Endodermal cell (in vitro differentiated cells): Measurements from ENCODE around the gene DOK6. TPM values are rescaled to one million over a fixed set of nuclear protein-coding genes. Genes with fewer than 3 reads are reported as not detected.
"Not testable (repeated sequence)": the region's sequence is repeated elsewhere in the genome, so short reads cannot be mapped to it uniquely, and the experiment has no call there.

Experiments
- DNase-seq: peaks from one replicate; pipeline ENCODE4 v3.0.0-alpha.2; 2017
- H3K27ac ChIP-seq: 2 replicates; pipeline ENCODE4 v1.5.1; 2013; ENCODE audit warnings: mild to moderate bottlenecking, low read depth, low read length, moderate library complexity
- H3K27me3 ChIP-seq: 2 replicates; pipeline ENCODE4 v1.6.1; 2013; ENCODE audit warnings: mild to moderate bottlenecking, low read length, moderate library complexity; ENCODE audit not compliant: insufficient read depth, control insufficient read depth, poor library complexity, severe bottlenecking
- H3K36me3 ChIP-seq: 2 replicates; pipeline ENCODE4 v1.7.0; 2013; ENCODE audit warnings: mild to moderate bottlenecking, low read length, moderate library complexity; ENCODE audit not compliant: control insufficient read depth, insufficient read depth
- H3K4me1 ChIP-seq: one replicate; pipeline ENCODE4 v1.7.0; 2013; ENCODE audit warnings: low read length; ENCODE audit not compliant: control insufficient read depth, insufficient read depth
- H3K4me3 ChIP-seq: 2 replicates; pipeline ENCODE4 v1.5.1; 2013; ENCODE audit warnings: mild to moderate bottlenecking, low read length, moderate library complexity
- H3K9ac ChIP-seq: 2 replicates; pipeline ENCODE4 v1.6.1; 2013; ENCODE audit warnings: mild to moderate bottlenecking, low read length, moderate library complexity; ENCODE audit not compliant: poor library complexity, severe bottlenecking; ENCODE audit errors: extremely low read depth
- H3K9me3 ChIP-seq: 2 replicates; pipeline ENCODE4 v1.6.1; 2013; ENCODE audit warnings: mild to moderate bottlenecking, low read length, moderate library complexity; ENCODE audit not compliant: control insufficient read depth
- H3K27ac Mint-ChIP-seq: 2 replicates; pipeline ENCODE4 v1.8.0; 2020; ENCODE audit warnings: mixed read lengths
- H3K27me3 Mint-ChIP-seq: 2 replicates; pipeline ENCODE4 v1.8.0; 2021; ENCODE audit warnings: mild to moderate bottlenecking, mixed read lengths; ENCODE audit not compliant: insufficient read depth
- H3K36me3 Mint-ChIP-seq: 2 replicates; pipeline ENCODE4 v1.8.0; 2020; ENCODE audit warnings: low read depth, mixed read lengths
- H3K4me1 Mint-ChIP-seq: 2 replicates; pipeline ENCODE4 v1.8.0; 2020; ENCODE audit warnings: mixed read lengths
- H3K4me3 Mint-ChIP-seq: 2 replicates; pipeline ENCODE4 v1.8.0; 2020; ENCODE audit warnings: mild to moderate bottlenecking, moderate library complexity, mixed read lengths
- H3K9me3 Mint-ChIP-seq: 2 replicates; pipeline ENCODE4 v1.8.0; 2020; ENCODE audit warnings: mild to moderate bottlenecking, mixed read lengths
- CTCF ChIP-seq: fragments of 200-600 bp; sonication (generic); conservative IDR thresholded peaks from 2 replicates; pipeline ENCODE4 v1.5.0; 2021; ENCODE audit warnings: antibody characterized with exemption, mild to moderate bottlenecking
- WGBS, 2 experiments: methylation state at CpG; one replicate each; pipeline versions ENCODE4 v1.1.5 to v1.1.7; 2013; ENCODE audit warnings: missing lambda C conversion rate in 2 of 2, mixed read lengths in 1 of 2; ENCODE audit not compliant: insufficient coverage in 1 of 2, insufficient read length in 1 of 2; 5-methylcytosine and 5-hydroxymethylcytosine counted together
- total RNA-seq, 2 donors: library from RNA; stranded (reverse); fragmentation: NEBNext Ultra II Directional in 1 of 2; extraction: Animal tissue kit (Norgen Biotek cat#: 25700) in 1 of 2; gene quantifications; 2 replicates in 1 of 2; 3 replicates in 1 of 2; pipeline ENCODE4 v1.2.1, GENCODE V29; 2021

The DOK6 gene
- total RNA-seq, 2 donors from 2014 or later, result 5.7 to 5.9 TPM

GRCh38 chr18:69658103-69658502 lies 257.4 kb downstream of the DOK6 start:
- no peak overlapping the region for H3K27ac Mint-ChIP-seq
- H3K9ac ChIP-seq, result no peak overlapping the region
- H3K36me3 ChIP-seq, result no peaks in the 10 kb centered on the region
- H3K27ac ChIP-seq, result no peak overlapping the region
- no peaks in the 10 kb centered on the region for H3K9me3 Mint-ChIP-seq
- no peak for DNase-seq
- H3K27me3 Mint-ChIP-seq, result no peaks in the 10 kb centered on the region
- H3K9me3 ChIP-seq, result no peaks in the 10 kb centered on the region
- H3K4me3 ChIP-seq, result no peak overlapping the region
- 89 to 100% methylated on average over 2 to 4 of the region's 4 CpGs for WGBS, 2 experiments
- no peak for TF ChIP-seq CTCF
- H3K4me3 Mint-ChIP-seq, result no peak overlapping the region
- no peaks in the 10 kb centered on the region for H3K4me1 ChIP-seq
- H3K4me1 Mint-ChIP-seq, result no peaks in the 10 kb centered on the region
- no peaks in the 10 kb centered on the region for H3K27me3 ChIP-seq
- H3K36me3 Mint-ChIP-seq, result no peaks in the 10 kb centered on the region

- no peaks in the 10 kb centered on the region for H3K9me3 ChIP-seq
- H3K27ac ChIP-seq, result no peak overlapping the region
Observed at GRCh38 chr18:69658685-69659084, 258.0 kb downstream of the DOK6 start.

GRCh38 chr18:69659142-69659651 lies 258.5 kb downstream of the DOK6 start:
- H3K9me3 ChIP-seq, result no peaks in the 10 kb centered on the region
- no peaks in the 10 kb centered on the region for H3K27me3 ChIP-seq
- 89% methylated on average over 6 of the region's 6 CpGs for WGBS, 2 experiments
- no peaks in the 10 kb centered on the region for H3K27me3 Mint-ChIP-seq
- H3K36me3 ChIP-seq, result no peaks in the 10 kb centered on the region
- no peak overlapping the region for H3K27ac Mint-ChIP-seq
- no peaks in the 10 kb centered on the region for H3K4me1 Mint-ChIP-seq
- no peaks in the 10 kb centered on the region for H3K4me1 ChIP-seq
- no peak overlapping the region for H3K4me3 ChIP-seq
- H3K9me3 Mint-ChIP-seq, result no peaks in the 10 kb centered on the region
- no peak for TF ChIP-seq CTCF
- H3K27ac ChIP-seq, result no peak overlapping the region
- H3K36me3 Mint-ChIP-seq, result no peaks in the 10 kb centered on the region
- H3K4me3 Mint-ChIP-seq, result no peak overlapping the region
- no peak overlapping the region for H3K9ac ChIP-seq
- no peak for DNase-seq

More at GRCh38 chr18:69658685-69659084, 258.0 kb downstream of the DOK6 start:
- Histone ChIP-seq H3K4me3 (no peak overlapping the region), H3K36me3 (no peaks in the 10 kb centered on the region), H3K4me1 (no peaks in the 10 kb centered on the region), H3K27me3 (no peaks in the 10 kb centered on the region), H3K9ac (no peak overlapping the region)
- no peak for TF ChIP-seq CTCF
- Mint-ChIP-seq H3K9me3 (no peaks in the 10 kb centered on the region), H3K36me3 (no peaks in the 10 kb centered on the region), H3K27me3 (no peaks in the 10 kb centered on the region), H3K4me1 (no peaks in the 10 kb centered on the region), H3K27ac (no peak overlapping the region), H3K4me3 (no peak overlapping the region)
- no peak for DNase-seq
- 72% methylated on average over 2 of the region's 2 CpGs; no CpG with 5 or more reads in 1 of the 2 experiments for WGBS, 2 experiments

- H3K27ac Mint-ChIP-seq, H3K4me3 ChIP-seq, H3K27me3 ChIP-seq, H3K27me3 Mint-ChIP-seq, H3K4me1 ChIP-seq, H3K9me3 ChIP-seq, H3K36me3 ChIP-seq, H3K9me3 Mint-ChIP-seq, H3K36me3 Mint-ChIP-seq, DNase-seq, H3K4me3 Mint-ChIP-seq, H3K9ac ChIP-seq, H3K4me1 Mint-ChIP-seq, H3K27ac ChIP-seq: not testable (repeated sequence)
- WGBS, 2 experiments, result 60 to 96% methylated on average over 1 to 5 of the region's 5 CpGs
Observed at GRCh38 chr18:69662090-69662489, 261.4 kb downstream of the DOK6 start.
